Coronary artery (tissue), 2 donors: ENCODE data around the gene CTAGE4.
"Not testable (repeated sequence)": the region's sequence is repeated elsewhere in the genome, so short reads cannot be mapped to it uniquely, and the experiment has no call there.

Experiments
- DNase-seq: peaks from one replicate; pipeline ENCODE4 v3.0.0-alpha.2; 2017; ENCODE audit warnings: low spot score
- H3K27ac ChIP-seq, 2 donors: fragments of 200-600 bp; sonication (generic); one replicate each; pipeline ENCODE4 v1.5.1; 2016 to 2019
- H3K4me3 ChIP-seq: fragments of 200-600 bp; sonication (generic); 2 replicates; pipeline ENCODE4 v1.5.1; 2016; ENCODE audit warnings: mild to moderate bottlenecking, moderate library complexity
- CTCF ChIP-seq: fragments of 200-600 bp; sonication (generic); IDR thresholded peaks from one replicate; pipeline ENCODE4 v1.5.1; 2019; ENCODE audit warnings: antibody characterized with exemption

The CTAGE4 gene

GRCh38 chr7:144183166-144183565 lies at the start of gene CTAGE4:
CTAGE4 (plus strand) TSS chr7:144183466; CDS start chr7:144183504, 38 bp downstream.
- not testable (repeated sequence) for DNase-seq, H3K27ac ChIP-seq, H3K4me3 ChIP-seq

- no peak for DNase-seq
- Histone ChIP-seq H3K4me3 (no peak overlapping the region), H3K27ac (no peak overlapping the region)
- TF ChIP-seq CTCF: no peak
Measured at GRCh38 chr7:144134116-144134515, 49.1 kb upstream of the CTAGE4 start.

- Histone ChIP-seq H3K4me3 (no peak overlapping the region), H3K27ac (no peak overlapping the region)
- no peak for TF ChIP-seq CTCF
- no peak for DNase-seq
Measured at GRCh38 chr7:144137501-144137900, 45.8 kb upstream of the CTAGE4 start.

GRCh38 chr7:144142187-144142586 lies 41.1 kb upstream of the CTAGE4 start:
- no peak for TF ChIP-seq CTCF
- DNase-seq: no peak
- Histone ChIP-seq H3K27ac (no peak overlapping the region), H3K4me3 (no peak overlapping the region)

GRCh38 chr7:144144426-144144825 lies 38.8 kb upstream of the CTAGE4 start:
- no peak for DNase-seq
- no peak for TF ChIP-seq CTCF
- no peak overlapping the region for H3K27ac ChIP-seq
- H3K4me3 ChIP-seq: no peak overlapping the region

- Histone ChIP-seq H3K4me3 (no peak overlapping the region), H3K27ac (no peak overlapping the region)
- no peak for TF ChIP-seq CTCF
- DNase-seq: no peak
Measured at GRCh38 chr7:144148224-144148827, 34.9 kb upstream of the CTAGE4 start.

GRCh38 chr7:144158861-144159260 lies 24.4 kb upstream of the CTAGE4 start:
- DNase-seq: no peak
- Histone ChIP-seq H3K27ac (no peak overlapping the region), H3K4me3 (no peak overlapping the region)
- TF ChIP-seq CTCF: no peak
